HUES48 (cell line): ENCODE data around the gene ERRFI1.
A peak's percentile ranks its signal among the peaks of the same experiment; 100 is the strongest.
"Not testable (repeated sequence)": the region's sequence is repeated elsewhere in the genome, so short reads cannot be mapped to it uniquely, and the experiment has no call there.

Experiments used
- H3K27ac ChIP-seq: one replicate; pipeline ENCODE4 v1.7.0; 2013; ENCODE audit warnings: low read depth, low read length, inconsistent platforms
- H3K27me3 ChIP-seq: 2 replicates; pipeline ENCODE4 v1.6.1; 2013; ENCODE audit warnings: mild to moderate bottlenecking, low read length; ENCODE audit not compliant: control insufficient read depth, insufficient read depth
- H3K36me3 ChIP-seq: 2 replicates; pipeline ENCODE4 v1.6.1; 2013; ENCODE audit warnings: low read length; ENCODE audit not compliant: control insufficient read depth, insufficient read depth
- H3K4me1 ChIP-seq: 2 replicates; pipeline ENCODE4 v1.6.1; 2013; ENCODE audit warnings: mild to moderate bottlenecking, low read length; ENCODE audit not compliant: control insufficient read depth, insufficient read depth
- H3K4me3 ChIP-seq: 2 replicates; pipeline ENCODE4 v1.5.1; 2013; ENCODE audit warnings: mild to moderate bottlenecking, low read depth, low read length
- H3K9ac ChIP-seq: 2 replicates; pipeline ENCODE4 v1.6.1; 2013; ENCODE audit warnings: mild to moderate bottlenecking, low read depth, low read length, moderate library complexity
- H3K9me3 ChIP-seq: 2 replicates; pipeline ENCODE4 v1.6.1; 2013; ENCODE audit warnings: low read length; ENCODE audit not compliant: control insufficient read depth, insufficient read depth

Gene ERRFI1

GRCh38 chr1:8061210-8061609 lies 35.1 kb upstream of the ERRFI1 start:
- peak overlapping the region; percentile 39 for H3K27ac ChIP-seq
- no peak overlapping the region for H3K9ac ChIP-seq
- no peaks in the 10 kb centered on the region for H3K4me1 ChIP-seq
- no peaks in the 10 kb centered on the region for H3K36me3 ChIP-seq
- no peaks in the 10 kb centered on the region for H3K27me3 ChIP-seq
- no peaks in the 10 kb centered on the region for H3K9me3 ChIP-seq
- no peak overlapping the region for H3K4me3 ChIP-seq

- H3K9ac ChIP-seq = no peak overlapping the region
- no peaks in the 10 kb centered on the region for H3K36me3 ChIP-seq
- no peak overlapping the region for H3K27ac ChIP-seq
Measured at GRCh38 chr1:8059161-8059622, 33.1 kb upstream of the ERRFI1 start.

GRCh38 chr1:8057779-8058178 lies 31.7 kb upstream of the ERRFI1 start:
- H3K4me3 ChIP-seq, H3K4me1 ChIP-seq, H3K9me3 ChIP-seq, H3K9ac ChIP-seq, H3K36me3 ChIP-seq, H3K27me3 ChIP-seq, H3K27ac ChIP-seq: not testable (repeated sequence)

More at GRCh38 chr1:8059161-8059622, 33.1 kb upstream of the ERRFI1 start:
- H3K4me3 ChIP-seq = no peak overlapping the region
- no peaks in the 10 kb centered on the region for H3K4me1 ChIP-seq
- H3K9me3 ChIP-seq = no peaks in the 10 kb centered on the region
- no peaks in the 10 kb centered on the region for H3K27me3 ChIP-seq

GRCh38 chr1:8055973-8056372 lies 29.9 kb upstream of the ERRFI1 start:
- no peaks in the 10 kb centered on the region for H3K9me3 ChIP-seq
- H3K9ac ChIP-seq = no peak overlapping the region
- H3K27ac ChIP-seq = no peak overlapping the region
- H3K36me3 ChIP-seq = no peaks in the 10 kb centered on the region
- no peak overlapping the region for H3K4me3 ChIP-seq
- H3K27me3 ChIP-seq = no peaks in the 10 kb centered on the region
- H3K4me1 ChIP-seq = no peaks in the 10 kb centered on the region

- H3K4me1 ChIP-seq = no peaks in the 10 kb centered on the region
- no peaks in the 10 kb centered on the region for H3K9me3 ChIP-seq
- H3K27ac ChIP-seq = no peak overlapping the region
- no peaks in the 10 kb centered on the region for H3K27me3 ChIP-seq
- no peak overlapping the region for H3K4me3 ChIP-seq
- no peak overlapping the region for H3K9ac ChIP-seq
- no peaks in the 10 kb centered on the region for H3K36me3 ChIP-seq
Measured at GRCh38 chr1:8053878-8054567, 27.9 kb upstream of the ERRFI1 start.

DNA sequence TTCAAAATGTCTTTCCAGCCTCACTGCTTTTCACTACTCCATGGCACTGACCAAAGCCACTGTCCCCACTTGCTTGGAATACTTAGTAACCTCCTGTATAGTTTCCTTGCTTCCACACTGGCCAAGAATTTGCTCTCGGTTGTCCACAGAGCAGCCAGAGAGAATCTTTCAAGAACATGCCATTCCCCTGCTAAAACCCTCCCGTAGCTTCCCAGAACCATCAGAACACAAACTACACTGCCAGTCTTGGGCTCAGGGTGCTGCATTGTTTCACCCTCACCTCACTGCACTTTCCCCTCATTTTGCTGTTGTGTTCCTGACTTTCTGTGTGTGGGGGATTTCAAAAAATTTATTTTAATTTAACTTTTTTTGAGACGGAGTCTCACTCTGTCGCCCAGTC lies 25.5 kb upstream of the ERRFI1 start:
- H3K4me1 ChIP-seq = no peaks in the 10 kb centered on the region
- no peaks in the 10 kb centered on the region for H3K9me3 ChIP-seq
- no peak overlapping the region for H3K27ac ChIP-seq
- no peaks in the 10 kb centered on the region for H3K27me3 ChIP-seq
- H3K4me3 ChIP-seq = no peak overlapping the region
- H3K36me3 ChIP-seq = no peaks in the 10 kb centered on the region
- H3K9ac ChIP-seq = no peak overlapping the region

- H3K27ac ChIP-seq, H3K4me1 ChIP-seq, H3K36me3 ChIP-seq, H3K9me3 ChIP-seq, H3K4me3 ChIP-seq, H3K27me3 ChIP-seq, H3K9ac ChIP-seq: not testable (repeated sequence)
Measured at GRCh38 chr1:8049229-8049628, 23.1 kb upstream of the ERRFI1 start.

- Histone ChIP-seq H3K4me3 (no peak overlapping the region), H3K27ac (no peak overlapping the region), H3K27me3 (no peaks in the 10 kb centered on the region), H3K36me3 (no peaks in the 10 kb centered on the region), H3K9me3 (no peaks in the 10 kb centered on the region), H3K9ac (no peak overlapping the region), H3K4me1 (no peaks in the 10 kb centered on the region)
Measured at GRCh38 chr1:8047686-8048445, 21.8 kb upstream of the ERRFI1 start.

DNA sequence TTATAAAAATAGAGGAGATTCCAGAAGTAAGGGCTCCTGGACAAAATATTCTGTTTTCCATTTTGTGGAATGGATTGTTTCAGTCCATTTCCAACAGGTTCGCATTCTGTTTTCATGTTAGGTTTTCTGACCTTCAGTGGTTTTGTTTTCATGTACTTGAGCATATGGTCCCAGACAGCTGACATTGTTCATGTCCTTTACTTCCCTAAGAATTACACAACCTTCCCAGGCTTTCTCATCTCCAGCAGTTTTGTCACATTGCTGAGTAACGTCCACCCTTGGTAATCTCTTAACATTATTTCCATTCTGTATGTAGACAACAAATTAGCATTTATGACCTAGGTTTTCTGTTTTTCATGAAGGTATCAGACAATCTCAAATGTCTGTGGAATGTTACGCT lies 21.0 kb upstream of the ERRFI1 start:
- no peak overlapping the region for H3K4me3 ChIP-seq
- H3K9me3 ChIP-seq = no peaks in the 10 kb centered on the region
- H3K9ac ChIP-seq = no peak overlapping the region
- no peaks in the 10 kb centered on the region for H3K27me3 ChIP-seq
- H3K36me3 ChIP-seq = no peaks in the 10 kb centered on the region
- no peaks in the 10 kb centered on the region for H3K4me1 ChIP-seq
- no peak overlapping the region for H3K27ac ChIP-seq

DNA sequence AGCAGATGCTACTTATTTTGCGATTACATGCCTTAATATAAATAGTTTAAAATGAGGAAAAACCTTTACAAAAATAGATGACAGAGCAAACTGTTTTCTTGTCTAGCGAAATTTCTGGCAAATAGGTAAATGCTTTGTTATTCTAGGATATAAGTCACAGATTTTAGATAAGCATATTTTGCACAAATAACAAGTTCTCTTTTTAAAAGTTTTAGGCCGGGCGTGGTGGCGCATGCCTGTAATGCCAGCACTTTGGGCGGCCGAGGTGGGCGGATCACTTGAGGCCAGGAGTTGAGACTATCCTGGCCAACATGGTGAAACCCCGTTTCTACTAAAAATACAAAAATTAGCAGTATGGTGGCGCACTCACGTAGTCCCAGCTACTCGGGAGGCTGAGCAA lies 20.3 kb upstream of the ERRFI1 start:
- H3K27me3 ChIP-seq = no peaks in the 10 kb centered on the region
- H3K4me1 ChIP-seq = no peaks in the 10 kb centered on the region
- no peaks in the 10 kb centered on the region for H3K36me3 ChIP-seq
- H3K4me3 ChIP-seq = no peak overlapping the region
- no peaks in the 10 kb centered on the region for H3K9me3 ChIP-seq
- H3K27ac ChIP-seq = no peak overlapping the region
- H3K9ac ChIP-seq = no peak overlapping the region

DNA sequence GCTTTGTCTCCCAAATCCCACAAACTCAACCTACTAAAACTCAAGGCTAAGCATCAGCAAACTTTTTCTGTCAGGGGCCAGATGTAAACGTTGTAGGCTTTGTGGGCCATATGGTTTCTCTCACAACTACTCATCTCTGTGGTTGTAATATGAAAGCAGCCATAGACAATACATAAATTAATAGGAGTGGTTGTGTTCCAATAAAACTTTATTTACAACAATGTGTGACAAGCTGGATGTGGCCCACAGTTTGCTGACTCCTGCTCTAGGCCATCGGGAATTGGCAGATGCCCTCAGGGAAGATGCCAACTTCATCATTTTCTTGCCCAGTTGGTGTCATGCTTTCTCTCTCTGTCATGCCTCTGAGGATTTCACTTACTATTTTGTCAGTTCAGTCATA lies 17.5 kb upstream of the ERRFI1 start:
- no peak overlapping the region for H3K4me3 ChIP-seq
- H3K27ac ChIP-seq = no peak overlapping the region
- no peaks in the 10 kb centered on the region for H3K4me1 ChIP-seq
- H3K9me3 ChIP-seq = no peaks in the 10 kb centered on the region
- H3K27me3 ChIP-seq = no peaks in the 10 kb centered on the region
- no peak overlapping the region for H3K9ac ChIP-seq
- no peaks in the 10 kb centered on the region for H3K36me3 ChIP-seq
